ES-I3 (cell line): ENCODE measurements around the gene SNCG.
"Not testable (repeated sequence)": the region's sequence is repeated elsewhere in the genome, so short reads cannot be mapped to it uniquely, and the experiment has no call there.

Source experiments
- H3K36me3 ChIP-seq: 2 replicates; pipeline ENCODE4 v1.6.1; 2013; ENCODE audit warnings: mild to moderate bottlenecking, low read length, control low read depth, moderate library complexity; ENCODE audit not compliant: insufficient read depth
- H3K4me1 ChIP-seq: 2 replicates; pipeline ENCODE4 v1.6.1; 2013; ENCODE audit warnings: mild to moderate bottlenecking, control low read depth, low read length; ENCODE audit not compliant: insufficient read depth
- H3K9ac ChIP-seq: 2 replicates; pipeline ENCODE4 v1.6.1; 2013; ENCODE audit warnings: low read depth, mild to moderate bottlenecking, low read length, moderate library complexity
- H3K9me3 ChIP-seq: 2 replicates; pipeline ENCODE4 v1.6.1; 2013; ENCODE audit warnings: mild to moderate bottlenecking, low read length, moderate library complexity; ENCODE audit not compliant: control insufficient read depth, insufficient read depth

Gene SNCG

DNA sequence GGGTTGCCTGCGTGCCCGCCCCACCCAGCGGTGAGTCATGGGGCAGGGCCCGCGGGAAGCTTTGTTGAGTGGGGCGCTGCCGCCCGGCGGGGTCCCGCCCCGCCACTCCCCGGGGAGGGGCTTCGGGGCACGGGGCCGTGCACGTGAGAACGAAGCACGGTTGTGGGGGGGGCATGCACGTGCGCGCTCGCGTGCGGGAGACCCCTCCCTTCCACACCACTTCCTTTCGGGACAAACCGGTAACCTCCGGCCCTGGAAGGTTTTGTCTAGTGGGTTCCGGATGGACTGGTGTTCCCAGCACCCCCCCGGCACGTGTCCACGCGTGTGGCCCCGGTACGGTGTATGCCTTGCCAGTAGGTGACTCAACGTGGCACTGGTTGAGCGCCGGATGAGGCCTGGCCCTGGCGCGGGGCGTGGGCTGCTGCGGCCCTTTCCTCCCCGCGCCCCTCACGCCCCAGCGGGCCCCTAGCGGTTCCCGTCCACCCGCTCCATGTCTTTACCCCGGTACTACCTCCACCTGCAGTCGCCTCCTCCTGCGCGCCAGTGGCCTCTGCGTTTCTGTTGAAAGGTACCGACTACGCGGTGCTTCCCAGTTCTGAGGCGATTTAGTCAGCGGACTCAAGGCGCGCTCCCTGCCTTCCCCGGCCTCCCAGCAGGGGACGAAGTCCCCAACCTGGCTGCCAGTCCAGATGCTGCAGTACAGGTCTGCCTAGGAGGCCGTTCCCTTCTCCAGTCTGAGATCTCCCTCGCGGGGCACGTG lies 13.0 kb downstream of the SNCG start:
- H3K9ac ChIP-seq: peak overlapping the region; percentile 77
- peaks cover 25% of the 10 kb centered on the region for H3K4me1 ChIP-seq
- H3K36me3 ChIP-seq: no peaks in the 10 kb centered on the region
- no peaks in the 10 kb centered on the region for H3K9me3 ChIP-seq

GRCh38 chr10:86972613-86973380 lies 14.4 kb downstream of the SNCG start:
- Histone ChIP-seq H3K9ac (no peak overlapping the region), H3K36me3 (no peaks in the 10 kb centered on the region), H3K4me1 (peaks cover 16% of the 10 kb centered on the region), H3K9me3 (no peaks in the 10 kb centered on the region)

GRCh38 chr10:86974484-86974883 lies 16.1 kb downstream of the SNCG start:
- H3K4me1 ChIP-seq: peaks cover 9% of the 10 kb centered on the region
- no peak overlapping the region for H3K9ac ChIP-seq
- H3K9me3 ChIP-seq: no peaks in the 10 kb centered on the region
- no peaks in the 10 kb centered on the region for H3K36me3 ChIP-seq

- peaks cover 13% of the 10 kb centered on the region for H3K4me1 ChIP-seq
- no peaks in the 10 kb centered on the region for H3K36me3 ChIP-seq
- H3K9me3 ChIP-seq: no peaks in the 10 kb centered on the region
- no peak overlapping the region for H3K9ac ChIP-seq
Observed at GRCh38 chr10:86976362-86977056, 18.1 kb downstream of the SNCG start.

DNA sequence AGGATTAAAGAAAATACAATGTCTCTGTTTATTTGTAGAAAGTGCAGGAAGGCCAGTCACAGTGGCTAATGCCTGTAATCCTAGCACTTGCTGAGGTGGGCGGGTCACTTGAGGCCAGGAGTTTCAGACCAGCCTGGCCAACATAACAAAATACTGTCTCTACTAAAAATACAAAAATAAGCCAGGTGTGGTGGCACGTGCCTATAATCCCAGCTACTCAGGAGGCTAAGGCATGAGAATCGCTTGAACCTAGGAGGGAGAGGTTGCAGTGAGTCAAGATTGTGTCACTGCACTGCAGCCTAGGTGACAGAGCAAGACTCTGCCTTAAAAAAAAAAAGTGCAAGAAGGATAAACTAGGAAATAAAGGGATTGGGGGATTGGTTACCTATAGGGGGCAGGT lies 20.1 kb downstream of the SNCG start:
- not testable (repeated sequence) for H3K36me3 ChIP-seq, H3K9me3 ChIP-seq, H3K4me1 ChIP-seq, H3K9ac ChIP-seq

- H3K4me1 ChIP-seq: peaks cover 6% of the 10 kb centered on the region
- no peaks in the 10 kb centered on the region for H3K36me3 ChIP-seq
- H3K9me3 ChIP-seq: no peaks in the 10 kb centered on the region
- H3K9ac ChIP-seq: no peak overlapping the region
Observed at GRCh38 chr10:86979296-86979818, 21.0 kb downstream of the SNCG start.

DNA sequence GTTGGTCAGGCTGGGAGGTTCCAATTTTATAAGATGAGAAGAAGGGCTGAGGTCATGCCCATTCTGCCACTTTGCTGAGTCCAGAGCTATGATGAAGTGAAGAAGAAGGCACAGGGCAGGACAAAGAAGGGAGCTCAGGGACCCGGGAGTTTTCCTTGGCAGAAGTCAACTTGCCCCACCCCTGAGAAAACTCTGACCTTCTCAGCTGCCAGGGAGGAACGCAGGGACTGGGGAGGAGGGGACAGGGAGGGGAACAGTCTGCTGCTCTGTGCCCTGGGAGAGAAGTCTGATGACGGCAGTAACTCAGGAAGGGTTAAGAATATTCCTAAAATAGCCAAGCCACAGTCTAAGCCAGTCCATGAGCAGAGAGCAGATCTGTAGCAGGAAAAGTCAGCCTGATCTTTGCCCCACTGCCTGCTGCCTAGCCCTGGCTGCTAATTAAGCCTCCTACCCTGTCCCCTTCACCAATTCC lies 21.6 kb downstream of the SNCG start:
- Histone ChIP-seq H3K4me1 (peaks cover 6% of the 10 kb centered on the region), H3K9ac (no peak overlapping the region), H3K36me3 (no peaks in the 10 kb centered on the region), H3K9me3 (no peaks in the 10 kb centered on the region)

GRCh38 chr10:86981020-86981419 lies 22.6 kb downstream of the SNCG start:
- H3K9me3 ChIP-seq, H3K4me1 ChIP-seq, H3K36me3 ChIP-seq, H3K9ac ChIP-seq: not testable (repeated sequence)

- no peak overlapping the region for H3K9ac ChIP-seq
- H3K4me1 ChIP-seq: peaks cover 6% of the 10 kb centered on the region
- no peaks in the 10 kb centered on the region for H3K9me3 ChIP-seq
- no peaks in the 10 kb centered on the region for H3K36me3 ChIP-seq
Observed at GRCh38 chr10:86981716-86982115, 23.3 kb downstream of the SNCG start.

GRCh38 chr10:86984498-86984897 lies 26.1 kb downstream of the SNCG start:
- not testable (repeated sequence) for H3K36me3 ChIP-seq, H3K9me3 ChIP-seq, H3K9ac ChIP-seq, H3K4me1 ChIP-seq

GRCh38 chr10:86988520-86988919 lies 30.1 kb downstream of the SNCG start:
- H3K9ac ChIP-seq: no peak overlapping the region

DNA sequence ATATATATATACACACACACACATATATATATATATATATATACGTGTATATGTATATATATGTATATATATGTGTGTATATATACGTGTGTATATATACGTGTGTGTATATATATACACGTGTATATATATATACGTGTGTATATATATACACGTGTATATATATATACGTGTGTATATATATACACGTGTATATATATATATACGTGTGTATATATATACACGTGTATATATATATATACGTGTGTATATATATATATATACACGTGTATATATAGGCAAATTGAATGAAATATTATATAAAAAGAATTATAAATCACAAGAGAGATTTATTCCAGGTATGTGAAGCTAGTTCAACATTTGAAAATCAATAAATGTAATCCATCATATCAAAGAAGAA lies 33.0 kb downstream of the SNCG start:
- H3K9ac ChIP-seq, H3K9me3 ChIP-seq, H3K4me1 ChIP-seq, H3K36me3 ChIP-seq: not testable (repeated sequence)

More at GRCh38 chr10:86988520-86988919, 30.1 kb downstream of the SNCG start:
- H3K36me3 ChIP-seq: no peaks in the 10 kb centered on the region
- no peaks in the 10 kb centered on the region for H3K4me1 ChIP-seq
- H3K9me3 ChIP-seq: no peaks in the 10 kb centered on the region

- Histone ChIP-seq H3K9ac (no peak overlapping the region), H3K36me3 (no peaks in the 10 kb centered on the region), H3K4me1 (no peaks in the 10 kb centered on the region), H3K9me3 (no peaks in the 10 kb centered on the region)
Observed at GRCh38 chr10:86992456-86992855, 34.1 kb downstream of the SNCG start.

- no peaks in the 10 kb centered on the region for H3K4me1 ChIP-seq
- no peak overlapping the region for H3K9ac ChIP-seq
- H3K36me3 ChIP-seq: no peaks in the 10 kb centered on the region
- H3K9me3 ChIP-seq: no peaks in the 10 kb centered on the region
Observed at GRCh38 chr10:86992929-86993328, 34.5 kb downstream of the SNCG start.
